22Rv1 (cell line): Measurements from ENCODE around the gene CYP2W1.
"Not testable (repeated sequence)": the region's sequence is repeated elsewhere in the genome, so short reads cannot be mapped to it uniquely, and the experiment has no call there.

ENCODE experiments used
- H3K27ac ChIP-seq: fragments of 450-650 bp; 2 replicates; pipeline ENCODE4 v1.5.1; 2017
- CTCF ChIP-seq: fragments of 450-650 bp; IDR thresholded peaks from 2 replicates; pipeline ENCODE4 v1.5.1; 2017; ENCODE audit warnings: mild to moderate bottlenecking
- ZFX ChIP-seq: fragments of 450-650 bp; IDR thresholded peaks from 2 replicates; pipeline ENCODE4 v1.6.1; 2017; ENCODE audit warnings: antibody characterized with exemption, borderline replicate concordance

Gene CYP2W1

GRCh38 chr7:938546-939185 is 44.3 kb upstream of the CYP2W1 start:
- no peak overlapping the region for H3K27ac ChIP-seq
- TF ChIP-seq CTCF (no peak), ZFX (no peak)

GRCh38 chr7:939843-940242 is 43.1 kb upstream of the CYP2W1 start:
- H3K27ac ChIP-seq = no peak overlapping the region
- TF ChIP-seq ZFX = no peak
- TF ChIP-seq CTCF = no peak

GRCh38 chr7:940599-941408 is 42.2 kb upstream of the CYP2W1 start:
- H3K27ac ChIP-seq = no peak overlapping the region
- TF ChIP-seq ZFX (no peak), CTCF (no peak)

GRCh38 chr7:943793-944192 is 39.2 kb upstream of the CYP2W1 start:
- H3K27ac ChIP-seq = not testable (repeated sequence)

GRCh38 chr7:944744-945143 is 38.2 kb upstream of the CYP2W1 start:
- TF ChIP-seq ZFX = no peak
- TF ChIP-seq CTCF = no peak
- H3K27ac ChIP-seq = no peak overlapping the region

GRCh38 chr7:945147-945555 is 37.8 kb upstream of the CYP2W1 start:
- TF ChIP-seq ZFX (no peak), CTCF (no peak)
- no peak overlapping the region for H3K27ac ChIP-seq

GRCh38 chr7:945556-946255 is 37.3 kb upstream of the CYP2W1 start:
- TF ChIP-seq ZFX = no peak
- no peak for TF ChIP-seq CTCF
- H3K27ac ChIP-seq = no peak overlapping the region
